ENCODE measurements around the gene ANKRD34A. TPM values are rescaled to one million over a fixed set of nuclear protein-coding genes. Genes with fewer than 3 reads are reported as not detected.

ANKRD34A gene
- total RNA-seq, 4 donors from 2014 or later, result 0.26 to 5.0 (median 0.61) TPM

- TF ChIP-seq CTCF (IDR thresholded peaks at IDR 0.05) (no peak), POLR2A (IDR thresholded peaks at IDR 0.05) (no peak)
- no peak overlapping the region for H3K4me3 ChIP-seq
- intact Hi-C loops (cut with DNase I; ENCODE audit: low total_unique reads), result loop anchor here (5.0 kb wide), 1 partner anchor 37 kb away; no protein-coding TSS in a partner anchor
- no peaks in the 10 kb centered on the region for H3K9me3 ChIP-seq
- H3K36me3 ChIP-seq, result no peaks in the 10 kb centered on the region
- H3K4me1 ChIP-seq, result peaks cover 12 to 14% of the 10 kb centered on the region in 2 donors
- DNase-seq, result no peak
- no peak overlapping the region for H3K27ac ChIP-seq
- no peaks in the 10 kb centered on the region for H3K27me3 ChIP-seq
These were observed 10.8 kb upstream of the ANKRD34A start for GRCh38 chr1:145975216-145975615.

DNA sequence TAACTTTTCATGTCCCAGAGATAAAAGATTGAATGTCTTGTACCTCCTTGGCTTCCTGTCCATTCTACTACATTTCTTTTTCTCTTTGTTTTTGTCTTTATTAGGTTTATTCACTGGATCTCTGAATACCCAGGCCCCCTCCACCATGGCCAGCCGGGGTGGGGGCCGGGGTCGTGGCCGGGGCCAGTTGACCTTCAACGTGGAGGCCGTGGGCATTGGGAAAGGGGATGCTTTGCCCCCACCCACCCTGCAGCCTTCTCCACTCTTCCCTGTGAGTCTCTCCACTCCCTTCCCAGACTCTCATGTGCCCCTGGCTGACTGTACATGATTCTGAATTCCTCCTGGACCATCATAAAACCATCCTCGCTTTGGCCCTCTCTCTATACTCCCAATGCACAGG, 10.3 kb upstream of the ANKRD34A start:
- no peak for DNase-seq

DNA sequence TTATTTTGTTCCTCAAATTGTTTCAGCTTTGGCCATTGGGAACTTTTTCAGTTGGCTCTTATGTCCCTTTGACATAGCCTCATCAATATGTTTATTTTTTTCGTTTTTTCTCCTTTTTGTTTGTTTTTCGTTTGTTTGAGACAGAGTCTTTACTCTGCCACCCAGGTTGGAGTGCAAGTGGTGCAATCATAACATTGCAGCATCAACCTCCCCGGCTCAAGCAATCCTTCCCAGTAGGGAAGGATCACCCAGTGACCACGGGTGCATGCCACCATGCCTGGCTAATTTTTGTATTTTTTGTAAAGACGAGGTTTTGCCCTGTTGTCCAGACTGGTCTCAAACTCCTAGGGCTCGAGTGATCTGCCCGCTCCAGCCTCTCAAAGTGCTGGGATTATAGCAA, 8.2 kb upstream of the ANKRD34A start:
- Histone ChIP-seq H3K27me3 (no peaks in the 10 kb centered on the region), H3K4me3 (no peak overlapping the region), H3K36me3 (no peaks in the 10 kb centered on the region), H3K27ac (no peak overlapping the region), H3K4me1 (no peaks in the 10 kb centered on the region), H3K9me3 (no peaks in the 10 kb centered on the region)
- no peak for DNase-seq
- TF ChIP-seq CTCF (IDR thresholded peaks at IDR 0.05), result no peak
- no peak for TF ChIP-seq POLR2A (IDR thresholded peaks at IDR 0.05)
- intact Hi-C loops (cut with DNase I; ENCODE audit: low total_unique reads), result no loop called here

More for the DNA sequence above, 10.3 kb upstream of the ANKRD34A start:
- Histone ChIP-seq H3K9me3 (no peaks in the 10 kb centered on the region), H3K27me3 (no peaks in the 10 kb centered on the region), H3K4me3 (no peak overlapping the region), H3K4me1 (peaks cover 9 to 12% of the 10 kb centered on the region in 2 donors), H3K36me3 (no peaks in the 10 kb centered on the region), H3K27ac (no peak overlapping the region)
- intact Hi-C loops (cut with DNase I; ENCODE audit: low total_unique reads), result loop anchor here (5.0 kb wide), 1 partner anchor 38 kb away; no protein-coding TSS in a partner anchor
- TF ChIP-seq POLR2A (IDR thresholded peaks at IDR 0.05) (no peak), CTCF (IDR thresholded peaks at IDR 0.05) (no peak)

- no peaks in the 10 kb centered on the region for H3K9me3 ChIP-seq
- H3K4me1 ChIP-seq, result peaks cover 0 to 13% of the 10 kb centered on the region in 2 donors
- no peaks in the 10 kb centered on the region for H3K27me3 ChIP-seq
- H3K36me3 ChIP-seq, result no peaks in the 10 kb centered on the region
- no peak for DNase-seq
- H3K27ac ChIP-seq, result no peak overlapping the region
- intact Hi-C loops (cut with DNase I; ENCODE audit: low total_unique reads), result no loop called here
- no peak overlapping the region for H3K4me3 ChIP-seq
- TF ChIP-seq POLR2A (IDR thresholded peaks at IDR 0.05) (no peak), CTCF (IDR thresholded peaks at IDR 0.05) (no peak)
These were observed 2.9 kb upstream of the ANKRD34A start for GRCh38 chr1:145967288-145967687.

- no peak for DNase-seq
- H3K9me3 ChIP-seq, result no peaks in the 10 kb centered on the region
- H3K4me1 ChIP-seq, result peaks cover 0 to 13% of the 10 kb centered on the region in 2 donors
- H3K4me3 ChIP-seq, result peak overlapping the region; percentile 55 to 61
- peak overlapping the region; percentile 86 to 93 for H3K27ac ChIP-seq
- H3K27me3 ChIP-seq, result no peaks in the 10 kb centered on the region
- H3K36me3 ChIP-seq, result no peaks in the 10 kb centered on the region
- TF ChIP-seq CTCF (IDR thresholded peaks at IDR 0.05) (no peak), POLR2A (IDR thresholded peaks at IDR 0.05) (no peak)
- intact Hi-C loops (cut with DNase I; ENCODE audit: low total_unique reads), result no loop called here
These were observed 857 bp upstream of the ANKRD34A start for GRCh38 chr1:145965119-145965744.

Measured in uterus (tissue), 4 donors.